CD8-positive, alpha-beta memory T cell (primary cell): Measurements from ENCODE around the gene GRIN3B. TPM values are rescaled to one million over a fixed set of nuclear protein-coding genes. Genes with fewer than 3 reads are reported as not detected.

Source experiments
- CTCF ChIA-PET: fragments of 350-600 bp; sonication (Branson Sonifier 250); formaldehyde crosslinking; loops from one replicate; lab custom pipeline; 2021; ENCODE audit warnings: antibody characterized with exemption; lab: Charles Lee
- POLR2A ChIA-PET: fragments of 350-600 bp; sonication (Branson Sonifier 250); formaldehyde crosslinking; loops from one replicate; lab custom pipeline; 2021; ENCODE audit warnings: antibody characterized with exemption; lab: Charles Lee
- DNase-seq, 5 donors: peaks; one replicate each; pipeline versions ENCODE4 v3.0.0 to v3.0.0-alpha.2; 2020 to 2022; ENCODE audit warnings: mixed read lengths in 1 of 5
- H3K27ac ChIP-seq: one replicate; pipeline ENCODE4 v1.7.0; 2013; ENCODE audit warnings: low read depth, mild to moderate bottlenecking, low read length, moderate library complexity
- H3K27me3 ChIP-seq: 2 replicates; pipeline ENCODE4 v1.7.0; 2013; ENCODE audit warnings: low read length, mild to moderate bottlenecking; ENCODE audit not compliant: insufficient read depth, poor library complexity, severe bottlenecking
- H3K36me3 ChIP-seq: 2 replicates; pipeline ENCODE4 v1.7.0; 2013; ENCODE audit warnings: mild to moderate bottlenecking, low read length, moderate library complexity; ENCODE audit not compliant: insufficient read depth
- H3K4me1 ChIP-seq: 2 replicates; pipeline ENCODE4 v1.7.0; 2013; ENCODE audit warnings: mild to moderate bottlenecking, low read length, moderate library complexity; ENCODE audit not compliant: insufficient read depth
- H3K4me3 ChIP-seq: 2 replicates; pipeline ENCODE4 v1.7.0; 2013; ENCODE audit warnings: mild to moderate bottlenecking, low read length
- H3K9me3 ChIP-seq: 2 replicates; pipeline ENCODE4 v1.7.0; 2013; ENCODE audit warnings: mild to moderate bottlenecking, low read length
- H3K27ac Mint-ChIP-seq, 8 donors: one replicate each; pipeline ENCODE4 v1.8.0; 2020 to 2021; ENCODE audit warnings: mixed read lengths in 8 of 8, mild to moderate bottlenecking in 6 of 8, inconsistent platforms in 3 of 8, moderate library complexity in 3 of 8
- H3K27me3 Mint-ChIP-seq, 2 donors: one replicate each; pipeline ENCODE4 v1.8.0; 2020 to 2021; ENCODE audit warnings: mixed read lengths in 2 of 2, mild to moderate bottlenecking in 1 of 2, moderate library complexity in 1 of 2
- H3K36me3 Mint-ChIP-seq, 3 donors: one replicate each; pipeline ENCODE4 v1.8.0; 2020 to 2021; ENCODE audit warnings: mixed read lengths in 3 of 3, inconsistent platforms in 1 of 3, mild to moderate bottlenecking in 1 of 3
- H3K4me1 Mint-ChIP-seq, 3 donors: one replicate each; pipeline ENCODE4 v1.8.0; 2020 to 2021; ENCODE audit warnings: mixed read lengths in 3 of 3, inconsistent platforms in 1 of 3, mild to moderate bottlenecking in 1 of 3
- H3K4me3 Mint-ChIP-seq, 7 donors: one replicate each; pipeline ENCODE4 v1.8.0; 2020 to 2021; ENCODE audit warnings: mixed read lengths in 7 of 7, mild to moderate bottlenecking in 6 of 7, moderate library complexity in 4 of 7, inconsistent platforms in 2 of 7
- H3K9me3 Mint-ChIP-seq, 5 donors: one replicate each; pipeline ENCODE4 v1.8.0; 2020 to 2022; ENCODE audit warnings: mixed read lengths in 5 of 5, mild to moderate bottlenecking in 3 of 5, moderate library complexity in 2 of 5, inconsistent platforms in 1 of 5
- polyA plus RNA-seq: library from polyadenylated mRNA; unstranded; fragments of 300-500 nt; fragmentation: Illumina TruSeq; gene quantifications from one replicate; pipeline ENCODE4 v1.2.3, GENCODE V29; 2021
- total RNA-seq, 2 experiments: library from RNA; stranded (reverse); gene quantifications; one replicate each; pipeline ENCODE4 v1.2.3, GENCODE V29; 2021

The GRIN3B gene
- total and polyA plus RNA-seq, 3 experiments from 2014 or later, result not detected

GRCh38 chr19:990746-991145 lies 9.5 kb upstream of the GRIN3B start:
- ChIA-PET POLR2A (no interaction called here), CTCF (no interaction called here)
- H3K27me3 Mint-ChIP-seq, result no peaks in the 10 kb centered on the region
- H3K9me3 Mint-ChIP-seq, result no peaks in the 10 kb centered on the region
- no peak for DNase-seq
- no peaks in the 10 kb centered on the region for H3K9me3 ChIP-seq
- H3K36me3 ChIP-seq, result no peaks in the 10 kb centered on the region
- H3K27ac Mint-ChIP-seq, result peak overlapping the region in 2 of 8 donors; percentile 26 to 60
- no peak overlapping the region for H3K27ac ChIP-seq
- H3K4me1 ChIP-seq, result peaks cover 2% of the 10 kb centered on the region
- H3K4me1 Mint-ChIP-seq, result peaks cover 2 to 12% (median 5%) of the 10 kb centered on the region in 3 donors
- H3K27me3 ChIP-seq, result no peaks in the 10 kb centered on the region
- peaks cover 0 to 48% (median 0%) of the 10 kb centered on the region in 3 donors for H3K36me3 Mint-ChIP-seq
- H3K4me3 Mint-ChIP-seq, result no peak overlapping the region
- no peak overlapping the region for H3K4me3 ChIP-seq

- H3K36me3 ChIP-seq, result no peaks in the 10 kb centered on the region
- H3K27ac ChIP-seq, result no peak overlapping the region
- POLR2A ChIA-PET, result interaction anchor here (0.6 kb wide), 1 partner anchor 76 kb away, joined by 7 read pairs; no protein-coding TSS in a partner anchor
- Mint-ChIP-seq H3K4me1 (peaks cover 3 to 16% (median 6%) of the 10 kb centered on the region in 3 donors), H3K9me3 (peaks cover 0 to under 1% (median 0%) of the 10 kb centered on the region in 5 donors), H3K27me3 (peaks cover 0 to 1% of the 10 kb centered on the region in 2 donors), H3K4me3 (no peak overlapping the region), H3K36me3 (peaks cover 0 to 47% (median 0%) of the 10 kb centered on the region in 3 donors), H3K27ac (peak overlapping the region in 1 of 8 donors; percentile 26)
- DNase-seq, result peak; percentile 29 to 71 (median 56)
- CTCF ChIA-PET, result interaction anchor here (1.2 kb wide), 1 partner anchor 71 kb away, joined by 3 read pairs; no protein-coding TSS in a partner anchor
- H3K9me3 ChIP-seq, result no peaks in the 10 kb centered on the region
- no peak overlapping the region for H3K4me3 ChIP-seq
- peaks cover 8% of the 10 kb centered on the region for H3K4me1 ChIP-seq
- no peaks in the 10 kb centered on the region for H3K27me3 ChIP-seq
Measured at GRCh38 chr19:991174-991931, 8.9 kb upstream of the GRIN3B start.

DNA sequence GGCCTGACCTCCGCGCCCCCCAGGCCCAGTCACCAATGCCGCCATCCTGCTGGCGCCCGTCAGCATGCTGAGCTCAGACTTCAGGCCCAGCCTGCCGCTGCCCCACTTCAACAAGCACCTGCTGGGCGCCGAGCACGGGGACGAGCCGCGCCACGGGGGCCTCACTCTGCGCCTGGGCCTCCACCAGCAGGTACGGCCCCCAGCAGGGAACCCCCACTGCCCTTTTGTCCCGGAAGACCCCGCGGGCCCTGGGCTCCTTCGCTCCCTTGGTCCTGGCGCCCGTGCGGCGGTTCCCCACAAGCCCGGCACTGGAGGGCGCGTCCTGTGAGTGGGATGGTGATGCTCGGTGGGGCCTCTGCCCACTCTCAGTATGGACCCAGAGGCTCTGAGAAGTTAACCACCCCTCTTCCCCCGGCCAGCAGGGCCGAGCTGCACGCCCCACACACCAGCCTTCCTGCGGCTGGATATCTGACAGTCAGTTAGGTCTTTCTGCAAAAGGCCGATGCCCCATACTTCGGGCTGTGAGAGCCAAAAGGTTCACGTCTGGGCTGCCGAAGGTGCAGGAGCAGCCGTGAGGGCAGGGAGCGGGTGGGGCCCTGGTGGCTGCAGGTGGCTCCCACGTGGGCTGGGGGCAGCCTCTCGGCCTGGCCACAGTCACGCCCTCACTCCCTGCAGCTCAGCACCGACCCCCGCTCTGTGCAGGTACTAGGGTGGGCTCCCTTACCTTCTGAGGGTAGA lies 8.1 kb upstream of the GRIN3B start:
- Histone ChIP-seq H3K4me3 (no peak overlapping the region), H3K27me3 (no peaks in the 10 kb centered on the region), H3K9me3 (no peaks in the 10 kb centered on the region), H3K4me1 (peaks cover 15% of the 10 kb centered on the region), H3K27ac (no peak overlapping the region), H3K36me3 (no peaks in the 10 kb centered on the region)
- no peak for DNase-seq
- peaks cover 0 to 40% (median 0%) of the 10 kb centered on the region in 3 donors for H3K36me3 Mint-ChIP-seq
- ChIA-PET POLR2A (no interaction called here), CTCF (interaction anchor here (0.6 to 1.2 kb wide), 2 partner anchors 72 to 113 kb away, joined by 3 read pairs; no protein-coding TSS in a partner anchor)
- H3K9me3 Mint-ChIP-seq, result peaks cover 0 to 6% (median 0%) of the 10 kb centered on the region in 5 donors
- no peak overlapping the region for H3K4me3 Mint-ChIP-seq
- H3K4me1 Mint-ChIP-seq, result peaks cover 5 to 24% (median 6%) of the 10 kb centered on the region in 3 donors
- peak overlapping the region in 1 of 8 donors; percentile 74 for H3K27ac Mint-ChIP-seq
- H3K27me3 Mint-ChIP-seq, result peaks cover 0 to 2% of the 10 kb centered on the region in 2 donors

- Mint-ChIP-seq H3K4me1 (peaks cover 6 to 26% (median 7%) of the 10 kb centered on the region in 3 donors), H3K27me3 (peaks cover 1 to 2% of the 10 kb centered on the region in 2 donors), H3K4me3 (no peak overlapping the region), H3K9me3 (peaks cover 0 to 6% (median 0%) of the 10 kb centered on the region in 5 donors), H3K36me3 (peaks cover 0 to 36% (median 0%) of the 10 kb centered on the region in 3 donors), H3K27ac (peak overlapping the region in 5 of 8 donors; percentile 21 to 83 (median 51))
- H3K27me3 ChIP-seq, result no peaks in the 10 kb centered on the region
- H3K4me1 ChIP-seq, result peaks cover 19% of the 10 kb centered on the region
- no peaks in the 10 kb centered on the region for H3K9me3 ChIP-seq
- ChIA-PET POLR2A (no interaction called here), CTCF (no interaction called here)
- H3K4me3 ChIP-seq, result no peak overlapping the region
- no peaks in the 10 kb centered on the region for H3K36me3 ChIP-seq
- DNase-seq, result no peak
- H3K27ac ChIP-seq, result no peak overlapping the region
Measured at GRCh38 chr19:992670-993055, 7.6 kb upstream of the GRIN3B start.

DNA sequence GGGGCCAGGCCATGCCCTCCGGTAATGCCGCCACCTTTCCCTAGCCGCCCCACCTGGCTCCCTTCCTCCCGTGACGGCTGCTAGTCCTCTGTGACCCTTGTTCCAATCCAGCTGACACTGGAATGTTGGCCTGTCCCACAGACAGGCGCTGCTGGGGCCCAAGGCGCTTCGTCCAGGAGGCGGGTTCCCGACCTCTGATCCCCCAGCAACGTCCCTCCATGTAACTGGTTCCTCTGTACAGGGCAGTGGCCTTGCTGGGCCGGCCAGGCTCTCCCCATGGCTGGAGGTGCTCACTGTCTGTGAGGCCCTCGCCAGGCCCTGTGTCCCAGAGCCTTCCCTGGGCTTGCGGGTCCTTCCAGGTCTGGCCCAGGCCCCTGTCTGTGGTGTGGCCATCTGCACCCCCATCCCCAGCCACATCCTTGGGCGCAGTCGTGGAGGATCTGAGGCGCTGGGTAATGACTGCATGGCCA lies 6.8 kb upstream of the GRIN3B start:
- DNase-seq, result no peak
- peaks cover 0 to 6% (median 0%) of the 10 kb centered on the region in 5 donors for H3K9me3 Mint-ChIP-seq
- H3K4me1 ChIP-seq, result peaks cover 22% of the 10 kb centered on the region
- no peaks in the 10 kb centered on the region for H3K9me3 ChIP-seq
- CTCF ChIA-PET, result no interaction called here
- POLR2A ChIA-PET, result no interaction called here
- no peak overlapping the region for H3K4me3 ChIP-seq
- H3K36me3 Mint-ChIP-seq, result peaks cover 0 to 31% (median 0%) of the 10 kb centered on the region in 3 donors
- no peak overlapping the region for H3K27ac ChIP-seq
- H3K4me1 Mint-ChIP-seq, result peaks cover 6 to 32% (median 10%) of the 10 kb centered on the region in 3 donors
- H3K36me3 ChIP-seq, result no peaks in the 10 kb centered on the region
- peaks cover 2 to 8% of the 10 kb centered on the region in 2 donors for H3K27me3 Mint-ChIP-seq
- H3K4me3 Mint-ChIP-seq, result peak overlapping the region in 1 of 7 donors; percentile 9
- H3K27ac Mint-ChIP-seq, result peak overlapping the region in 1 of 8 donors; percentile 87
- H3K27me3 ChIP-seq, result peaks cover 4% of the 10 kb centered on the region

- POLR2A ChIA-PET, result no interaction called here
- Histone ChIP-seq H3K4me3 (no peak overlapping the region), H3K9me3 (no peaks in the 10 kb centered on the region), H3K27ac (no peak overlapping the region), H3K36me3 (no peaks in the 10 kb centered on the region), H3K4me1 (peaks cover 22% of the 10 kb centered on the region), H3K27me3 (peaks cover 9% of the 10 kb centered on the region)
- Mint-ChIP-seq H3K36me3 (peaks cover 0 to 27% (median 0%) of the 10 kb centered on the region in 3 donors), H3K27me3 (peaks cover 2 to 11% of the 10 kb centered on the region in 2 donors), H3K4me3 (peak overlapping the region in 1 of 7 donors; percentile 9), H3K4me1 (peaks cover 6 to 28% (median 10%) of the 10 kb centered on the region in 3 donors), H3K9me3 (peaks cover 0 to 6% (median 0%) of the 10 kb centered on the region in 5 donors), H3K27ac (peak overlapping the region in 3 of 8 donors; percentile 46 to 87 (median 82))
- CTCF ChIA-PET, result no interaction called here
- no peak for DNase-seq
Measured at GRCh38 chr19:993831-994393, 6.3 kb upstream of the GRIN3B start.

GRCh38 chr19:994516-994915 lies 5.7 kb upstream of the GRIN3B start:
- Mint-ChIP-seq H3K27ac (peak overlapping the region in 3 of 8 donors; percentile 17 to 77 (median 36)), H3K27me3 (peaks cover 2 to 17% of the 10 kb centered on the region in 2 donors), H3K4me1 (peaks cover 6 to 32% (median 13%) of the 10 kb centered on the region in 3 donors), H3K36me3 (peaks cover 0 to 24% (median 0%) of the 10 kb centered on the region in 3 donors), H3K9me3 (peaks cover 0 to 6% (median 0%) of the 10 kb centered on the region in 5 donors), H3K4me3 (no peak overlapping the region)
- Histone ChIP-seq H3K4me3 (no peak overlapping the region), H3K27ac (no peak overlapping the region), H3K9me3 (no peaks in the 10 kb centered on the region), H3K36me3 (no peaks in the 10 kb centered on the region), H3K27me3 (peaks cover 15% of the 10 kb centered on the region), H3K4me1 (peaks cover 22% of the 10 kb centered on the region)
- ChIA-PET POLR2A (interaction anchor here (1.5 kb wide), 1 partner anchor 10 kb away, joined by 4 read pairs; the partner anchor contains the start of gene WDR18), CTCF (no interaction called here)
- no peak for DNase-seq
